Neural progenitor cell (in vitro differentiated cells): Measurements from ENCODE around the gene VPS8. TPM values are rescaled to one million over a fixed set of nuclear protein-coding genes. Genes with fewer than 3 reads are reported as not detected.
A peak's percentile ranks its signal among the peaks of the same experiment; 100 is the strongest.

ENCODE experiments used
- DNase-seq: peaks from one replicate; pipeline ENCODE4 v3.0.0-alpha.2; 2016; ENCODE audit warnings: low spot score
- H2AFZ ChIP-seq: fragments of 200-600 bp; sonication (generic); replicated peaks from 2 replicates; pipeline ENCODE4 v1.6.1; 2016; ENCODE audit warnings: antibody characterized with exemption
- H3F3A ChIP-seq: fragments of 200-600 bp; sonication (generic); 2 replicates; pipeline ENCODE4 v1.6.1; 2016; ENCODE audit warnings: antibody characterized with exemption, low read depth
- H3K27ac ChIP-seq: fragments of 200-600 bp; sonication (generic); 2 replicates; pipeline ENCODE4 v1.5.1; 2016; ENCODE audit warnings: mild to moderate bottlenecking
- H3K27me3 ChIP-seq: fragments of 200-600 bp; sonication (generic); 2 replicates; pipeline ENCODE4 v1.6.1; 2016; ENCODE audit warnings: mild to moderate bottlenecking, moderate library complexity
- H3K36me3 ChIP-seq: fragments of 200-600 bp; sonication (generic); 2 replicates; pipeline ENCODE4 v1.5.1; 2016
- H3K4me1 ChIP-seq: fragments of 200-600 bp; sonication (generic); 2 replicates; pipeline ENCODE4 v1.6.1; 2016; ENCODE audit warnings: mixed run types
- H3K4me2 ChIP-seq: fragments of 200-600 bp; sonication (generic); 2 replicates; pipeline ENCODE4 v1.6.1; 2016
- H3K4me3 ChIP-seq: fragments of 200-600 bp; sonication (generic); 2 replicates; pipeline ENCODE4 v1.5.1; 2016
- H3K79me2 ChIP-seq: fragments of 200-600 bp; sonication (generic); 2 replicates; pipeline ENCODE4 v1.6.1; 2016; ENCODE audit warnings: low read depth
- H3K9ac ChIP-seq: fragments of 200-600 bp; sonication (generic); 2 replicates; pipeline ENCODE4 v1.6.1; 2016
- H3K9me3 ChIP-seq: fragments of 200-600 bp; sonication (generic); 2 replicates; pipeline ENCODE4 v1.5.1; 2016; ENCODE audit warnings: low read depth
- H4K20me1 ChIP-seq: fragments of 200-600 bp; sonication (generic); 2 replicates; pipeline ENCODE4 v1.6.1; 2016; ENCODE audit warnings: low read depth
- H3K27ac Mint-ChIP-seq: 3 replicates; pipeline ENCODE4 v1.8.0; 2021; ENCODE audit warnings: mixed read lengths
- H3K27me3 Mint-ChIP-seq: 2 replicates; pipeline ENCODE4 v1.8.0; 2022; ENCODE audit warnings: low read depth, mild to moderate bottlenecking, inconsistent platforms, moderate library complexity, mixed read lengths; ENCODE audit not compliant: insufficient read depth
- H3K36me3 Mint-ChIP-seq: 3 replicates; pipeline ENCODE4 v1.8.0; 2021; ENCODE audit warnings: mixed read lengths
- H3K4me1 Mint-ChIP-seq: 3 replicates; pipeline ENCODE4 v1.8.0; 2021; ENCODE audit warnings: mixed read lengths
- H3K4me3 Mint-ChIP-seq: 3 replicates; pipeline ENCODE4 v1.8.0; 2021; ENCODE audit warnings: mild to moderate bottlenecking, moderate library complexity, mixed read lengths
- H3K9me3 Mint-ChIP-seq: 3 replicates; pipeline ENCODE4 v1.8.0; 2020; ENCODE audit warnings: mixed read lengths
- EZH2 ChIP-seq: fragments of 200-600 bp; sonication (generic); IDR thresholded peaks from 2 replicates; pipeline ENCODE4 v1.6.1; 2017; ENCODE audit warnings: antibody characterized with exemption, mild to moderate bottlenecking, moderate library complexity
- EZH2phosphoT487 ChIP-seq: fragments of 200-600 bp; sonication (generic); IDR thresholded peaks from 2 replicates; pipeline ENCODE4 v1.6.1; 2017; ENCODE audit warnings: antibody characterized with exemption
- total RNA-seq: library from RNA; depleted of rRNA; stranded (reverse); fragments of >200 nt; gene quantifications from 2 replicates; pipeline ENCODE4 v1.2.3, GENCODE V29; 2015; ENCODE audit warnings: low replicate concordance
- TF ChIP-seq, protein P1 (sequence below): fragments of 200-600 bp; sonication (generic); IDR thresholded peaks from 2 replicates; pipeline ENCODE4 v1.5.1; 2017; ENCODE audit warnings: antibody characterized with exemption, mild to moderate bottlenecking

Gene VPS8
- total RNA-seq, 1 donor from 2014 or later: 93.1 TPM

DNA sequence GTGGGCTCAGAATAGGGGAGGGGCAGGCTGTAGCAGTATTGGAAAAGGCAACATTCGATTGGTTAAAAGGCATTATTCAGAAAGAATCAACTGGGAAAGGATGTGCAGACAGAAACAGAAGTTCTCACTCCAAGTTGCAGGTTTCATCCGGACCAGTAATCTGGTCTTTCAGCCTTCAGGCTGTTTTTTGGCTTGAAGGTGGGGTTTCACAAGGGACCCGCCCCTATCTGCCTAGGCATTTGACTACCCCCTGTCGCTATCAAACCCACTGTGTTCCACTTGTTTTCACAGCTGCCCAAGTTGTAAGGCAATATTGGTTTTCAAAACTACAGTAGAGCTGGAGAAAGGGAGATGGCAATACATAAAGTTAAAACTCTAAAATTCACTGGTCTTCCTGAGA lies 96.9 kb downstream of the VPS8 start:
- Histone ChIP-seq H3K36me3 (peaks cover 5% of the 10 kb centered on the region), H3K9ac (no peak overlapping the region), H3K27ac (peak overlapping the region; percentile 21), H3K4me3 (no peak overlapping the region), H3K4me2 (peak overlapping the region; percentile 29), H3K79me2 (no peaks in the 10 kb centered on the region), H3K4me1 (peaks cover 67% of the 10 kb centered on the region), H2AFZ (peak overlapping the region; percentile 26), H3K27me3 (no peaks in the 10 kb centered on the region), H3F3A (peaks cover 49% of the 10 kb centered on the region), H3K9me3 (no peaks in the 10 kb centered on the region), H4K20me1 (no peaks in the 10 kb centered on the region)
- H3K4me1 Mint-ChIP-seq: peaks cover 37% of the 10 kb centered on the region
- no peak overlapping the region for H3K4me3 Mint-ChIP-seq
- peaks cover 17% of the 10 kb centered on the region for H3K36me3 Mint-ChIP-seq
- H3K9me3 Mint-ChIP-seq: peaks cover 11% of the 10 kb centered on the region
- DNase-seq: peak; percentile 59
- H3K27ac Mint-ChIP-seq: peak overlapping the region; percentile 76
- TF ChIP-seq EZH2: no peak
- no peak for TF ChIP-seq EZH2phosphoT487
- TF ChIP-seq, protein P1, sequence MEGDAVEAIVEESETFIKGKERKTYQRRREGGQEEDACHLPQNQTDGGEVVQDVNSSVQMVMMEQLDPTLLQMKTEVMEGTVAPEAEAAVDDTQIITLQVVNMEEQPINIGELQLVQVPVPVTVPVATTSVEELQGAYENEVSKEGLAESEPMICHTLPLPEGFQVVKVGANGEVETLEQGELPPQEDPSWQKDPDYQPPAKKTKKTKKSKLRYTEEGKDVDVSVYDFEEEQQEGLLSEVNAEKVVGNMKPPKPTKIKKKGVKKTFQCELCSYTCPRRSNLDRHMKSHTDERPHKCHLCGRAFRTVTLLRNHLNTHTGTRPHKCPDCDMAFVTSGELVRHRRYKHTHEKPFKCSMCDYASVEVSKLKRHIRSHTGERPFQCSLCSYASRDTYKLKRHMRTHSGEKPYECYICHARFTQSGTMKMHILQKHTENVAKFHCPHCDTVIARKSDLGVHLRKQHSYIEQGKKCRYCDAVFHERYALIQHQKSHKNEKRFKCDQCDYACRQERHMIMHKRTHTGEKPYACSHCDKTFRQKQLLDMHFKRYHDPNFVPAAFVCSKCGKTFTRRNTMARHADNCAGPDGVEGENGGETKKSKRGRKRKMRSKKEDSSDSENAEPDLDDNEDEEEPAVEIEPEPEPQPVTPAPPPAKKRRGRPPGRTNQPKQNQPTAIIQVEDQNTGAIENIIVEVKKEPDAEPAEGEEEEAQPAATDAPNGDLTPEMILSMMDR: no peak
- H3K27me3 Mint-ChIP-seq: no peaks in the 10 kb centered on the region

DNA sequence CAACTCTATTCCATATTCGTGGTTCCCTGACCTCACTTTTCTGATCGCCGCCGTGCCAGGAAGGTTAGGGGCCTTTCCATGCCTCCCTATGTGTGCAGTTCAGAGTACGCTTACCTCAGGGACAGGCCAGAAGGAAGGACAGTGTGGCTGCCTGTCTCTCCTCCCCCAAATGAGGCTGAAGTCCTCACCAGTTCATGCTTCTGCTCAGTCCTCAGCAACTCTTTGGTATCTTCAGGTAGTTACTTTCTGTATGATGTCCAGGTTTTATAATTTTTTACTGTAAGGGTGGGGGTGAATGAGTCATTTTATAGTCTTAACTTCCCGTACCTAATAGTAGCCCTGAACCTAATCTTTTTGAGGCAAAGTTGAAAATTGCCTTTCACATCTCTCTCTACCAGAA lies 98.7 kb downstream of the VPS8 start:
- H3K27me3 Mint-ChIP-seq: no peaks in the 10 kb centered on the region
- Histone ChIP-seq H3F3A (peaks cover 49% of the 10 kb centered on the region), H3K4me1 (peaks cover 67% of the 10 kb centered on the region), H3K4me3 (no peak overlapping the region), H2AFZ (no peak overlapping the region), H3K27ac (peak overlapping the region; percentile 15), H3K9me3 (no peaks in the 10 kb centered on the region), H4K20me1 (no peaks in the 10 kb centered on the region), H3K79me2 (no peaks in the 10 kb centered on the region), H3K4me2 (no peak overlapping the region), H3K36me3 (no peaks in the 10 kb centered on the region), H3K9ac (no peak overlapping the region), H3K27me3 (no peaks in the 10 kb centered on the region)
- H3K4me1 Mint-ChIP-seq: peaks cover 37% of the 10 kb centered on the region
- H3K27ac Mint-ChIP-seq: no peak overlapping the region
- H3K4me3 Mint-ChIP-seq: no peak overlapping the region
- H3K36me3 Mint-ChIP-seq: peaks cover 6% of the 10 kb centered on the region
- no peak for DNase-seq
- TF ChIP-seq, protein P1: no peak
- no peak for TF ChIP-seq EZH2
- no peak for TF ChIP-seq EZH2phosphoT487
- H3K9me3 Mint-ChIP-seq: no peaks in the 10 kb centered on the region

DNA sequence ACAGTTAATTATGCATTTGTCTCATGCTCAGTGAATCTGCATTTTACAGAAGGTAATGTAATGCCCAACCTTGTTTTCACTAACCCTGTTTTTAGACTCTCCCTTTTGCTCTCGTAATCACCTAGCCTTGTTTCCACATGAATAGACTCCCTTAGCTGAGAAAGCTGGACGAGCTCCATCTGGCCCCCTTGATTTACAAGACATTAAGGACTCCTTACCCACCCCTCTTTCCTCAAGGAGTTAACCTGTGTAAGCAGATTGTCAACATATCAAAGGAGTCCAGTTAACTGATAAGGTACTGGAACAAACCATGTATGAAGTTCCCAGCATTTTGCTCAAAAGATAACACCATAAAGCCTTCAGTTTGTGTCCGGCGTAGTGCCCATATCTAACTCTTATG lies 99.6 kb downstream of the VPS8 start:
- H3K9ac ChIP-seq: no peak overlapping the region
- peak; percentile 46 for DNase-seq
- H3K4me2 ChIP-seq: peak overlapping the region; percentile 52
- no peak overlapping the region for H2AFZ ChIP-seq
- Mint-ChIP-seq H3K4me3 (no peak overlapping the region), H3K9me3 (no peaks in the 10 kb centered on the region), H3K27ac (no peak overlapping the region), H3K36me3 (peaks cover 9% of the 10 kb centered on the region), H3K27me3 (no peaks in the 10 kb centered on the region), H3K4me1 (peaks cover 33% of the 10 kb centered on the region)
- no peaks in the 10 kb centered on the region for H3K36me3 ChIP-seq
- H3K9me3 ChIP-seq: no peaks in the 10 kb centered on the region
- no peaks in the 10 kb centered on the region for H3K79me2 ChIP-seq
- H3F3A ChIP-seq: peaks cover 46% of the 10 kb centered on the region
- no peaks in the 10 kb centered on the region for H4K20me1 ChIP-seq
- TF ChIP-seq, protein P1: no peak
- TF ChIP-seq EZH2phosphoT487: no peak
- no peak for TF ChIP-seq EZH2
- no peak overlapping the region for H3K27ac ChIP-seq
- no peaks in the 10 kb centered on the region for H3K27me3 ChIP-seq
- peaks cover 63% of the 10 kb centered on the region for H3K4me1 ChIP-seq
- H3K4me3 ChIP-seq: no peak overlapping the region
